ENCODE results near the gene UVRAG. TPM values are rescaled to one million over a fixed set of nuclear protein-coding genes. Genes with fewer than 3 reads are reported as not detected.

Gene UVRAG
- total RNA-seq, 1 donor from 2014 or later, result 34.0 TPM

DNA sequence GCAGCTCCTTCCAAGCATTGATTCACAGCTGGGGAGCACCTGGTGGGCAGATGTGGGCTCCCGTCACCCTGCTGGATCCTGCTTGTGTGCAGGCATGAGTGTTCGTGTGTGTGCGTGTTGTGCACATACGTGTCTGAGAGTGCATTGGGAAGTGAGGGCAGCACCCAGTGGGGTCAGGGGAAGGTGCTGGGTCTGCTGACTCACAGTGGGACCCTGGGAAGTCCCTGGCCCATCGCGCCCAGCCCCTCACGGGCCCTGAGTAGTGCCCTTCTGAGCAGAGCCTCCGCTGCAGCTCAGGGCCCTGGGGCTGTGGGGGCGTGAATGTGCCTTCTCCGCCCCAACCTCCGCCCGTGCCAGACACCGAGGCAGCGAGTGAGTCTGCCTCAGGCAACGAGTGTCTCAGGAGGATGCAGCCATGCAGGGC lies 354.5 kb downstream of the UVRAG start:
- Histone ChIP-seq H3K4me2 (no peak overlapping the region), H3K4me1 (no peaks in the 10 kb centered on the region), H3K79me2 (ENCODE audit: low read depth) (no peaks in the 10 kb centered on the region), H3K27me3 (peaks cover 47% of the 10 kb centered on the region), H3K4me3 (no peak overlapping the region), H3K27ac (no peak overlapping the region), H4K20me1 (ENCODE audit: low read depth) (no peaks in the 10 kb centered on the region), H3F3A (ENCODE audit: low read depth) (no peaks in the 10 kb centered on the region), H3K9ac (no peak overlapping the region), H3K9me3 (ENCODE audit: low read depth) (no peaks in the 10 kb centered on the region), H3K36me3 (no peaks in the 10 kb centered on the region), H2AFZ (replicated peaks) (no peak overlapping the region)
- TF ChIP-seq EZH2 (IDR thresholded peaks at IDR 0.05) (no peak), EZH2phosphoT487 (IDR thresholded peaks at IDR 0.05) (no peak)
- TF ChIP-seq, protein P1, sequence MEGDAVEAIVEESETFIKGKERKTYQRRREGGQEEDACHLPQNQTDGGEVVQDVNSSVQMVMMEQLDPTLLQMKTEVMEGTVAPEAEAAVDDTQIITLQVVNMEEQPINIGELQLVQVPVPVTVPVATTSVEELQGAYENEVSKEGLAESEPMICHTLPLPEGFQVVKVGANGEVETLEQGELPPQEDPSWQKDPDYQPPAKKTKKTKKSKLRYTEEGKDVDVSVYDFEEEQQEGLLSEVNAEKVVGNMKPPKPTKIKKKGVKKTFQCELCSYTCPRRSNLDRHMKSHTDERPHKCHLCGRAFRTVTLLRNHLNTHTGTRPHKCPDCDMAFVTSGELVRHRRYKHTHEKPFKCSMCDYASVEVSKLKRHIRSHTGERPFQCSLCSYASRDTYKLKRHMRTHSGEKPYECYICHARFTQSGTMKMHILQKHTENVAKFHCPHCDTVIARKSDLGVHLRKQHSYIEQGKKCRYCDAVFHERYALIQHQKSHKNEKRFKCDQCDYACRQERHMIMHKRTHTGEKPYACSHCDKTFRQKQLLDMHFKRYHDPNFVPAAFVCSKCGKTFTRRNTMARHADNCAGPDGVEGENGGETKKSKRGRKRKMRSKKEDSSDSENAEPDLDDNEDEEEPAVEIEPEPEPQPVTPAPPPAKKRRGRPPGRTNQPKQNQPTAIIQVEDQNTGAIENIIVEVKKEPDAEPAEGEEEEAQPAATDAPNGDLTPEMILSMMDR (IDR thresholded peaks at IDR 0.05), result no peak
- peaks cover 3% of the 10 kb centered on the region for H3K9me3 Mint-ChIP-seq
- no peak overlapping the region for H3K4me3 Mint-ChIP-seq
- no peak overlapping the region for H3K27ac Mint-ChIP-seq
- H3K36me3 Mint-ChIP-seq, result peaks cover 2% of the 10 kb centered on the region
- DNase-seq (ENCODE audit: low spot score), result no peak
- peaks cover 5% of the 10 kb centered on the region for H3K27me3 Mint-ChIP-seq (ENCODE audit: insufficient read depth, low read depth)
- peaks cover 6% of the 10 kb centered on the region for H3K4me1 Mint-ChIP-seq

DNA sequence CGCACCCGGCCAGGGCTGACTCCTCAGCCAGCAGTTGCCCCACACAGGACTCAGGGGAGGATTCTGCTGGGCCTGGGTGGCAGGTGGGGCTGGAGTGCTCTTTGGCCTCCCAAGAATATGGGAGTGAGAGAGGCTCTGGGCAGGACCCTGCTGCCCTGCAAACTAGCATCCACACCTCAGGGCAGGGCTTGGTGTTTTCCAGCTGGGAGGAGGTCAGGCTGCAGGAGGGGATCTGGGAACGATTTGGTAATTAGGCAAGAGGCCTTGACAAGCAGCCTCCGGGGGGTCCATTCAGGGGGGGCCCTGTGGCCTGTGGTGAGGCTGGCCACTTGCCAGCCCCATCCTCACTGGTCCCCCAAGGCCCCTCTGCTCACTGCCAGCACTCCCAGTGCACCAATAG lies 355.5 kb downstream of the UVRAG start:
- Histone ChIP-seq H3K27me3 (peaks cover 38% of the 10 kb centered on the region), H3K4me1 (no peaks in the 10 kb centered on the region), H3K36me3 (no peaks in the 10 kb centered on the region), H3K27ac (no peak overlapping the region), H3K4me2 (no peak overlapping the region), H3K9ac (no peak overlapping the region), H3K79me2 (ENCODE audit: low read depth) (no peaks in the 10 kb centered on the region), H3K9me3 (ENCODE audit: low read depth) (no peaks in the 10 kb centered on the region), H4K20me1 (ENCODE audit: low read depth) (no peaks in the 10 kb centered on the region), H2AFZ (replicated peaks) (no peak overlapping the region), H3F3A (ENCODE audit: low read depth) (no peaks in the 10 kb centered on the region), H3K4me3 (no peak overlapping the region)
- H3K36me3 Mint-ChIP-seq, result peaks cover 3% of the 10 kb centered on the region
- H3K4me1 Mint-ChIP-seq, result peaks cover 7% of the 10 kb centered on the region
- H3K27me3 Mint-ChIP-seq (ENCODE audit: insufficient read depth, low read depth), result peaks cover 6% of the 10 kb centered on the region
- peaks cover 3% of the 10 kb centered on the region for H3K9me3 Mint-ChIP-seq
- H3K4me3 Mint-ChIP-seq, result no peak overlapping the region
- TF ChIP-seq EZH2 (IDR thresholded peaks at IDR 0.05) (no peak), EZH2phosphoT487 (IDR thresholded peaks at IDR 0.05) (no peak)
- TF ChIP-seq, protein P1 (IDR thresholded peaks at IDR 0.05), result no peak
- no peak for DNase-seq (ENCODE audit: low spot score)
- H3K27ac Mint-ChIP-seq, result no peak overlapping the region

DNA sequence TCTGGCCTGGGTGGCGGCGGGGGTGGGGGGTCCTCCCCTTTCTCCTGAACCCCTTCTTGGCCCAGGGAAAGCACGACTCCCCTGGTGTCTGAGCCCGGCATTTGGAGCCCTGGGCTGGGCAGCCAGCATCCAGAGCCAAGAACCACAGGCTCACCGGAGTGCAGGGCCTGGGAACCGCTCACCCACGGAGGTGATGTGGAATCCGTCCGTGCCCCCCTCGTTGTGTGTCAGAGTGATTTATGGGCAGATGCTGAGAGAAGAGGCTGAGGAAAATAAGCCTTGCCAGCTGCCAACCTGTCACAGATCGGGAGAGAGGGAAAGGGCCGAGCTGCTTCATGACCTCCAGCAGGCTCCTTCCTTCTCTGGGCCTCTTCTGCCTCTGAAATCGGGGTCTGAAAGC lies 357.6 kb downstream of the UVRAG start:
- Histone ChIP-seq H3K27me3 (peaks cover 17% of the 10 kb centered on the region), H3F3A (ENCODE audit: low read depth) (no peaks in the 10 kb centered on the region), H3K9me3 (ENCODE audit: low read depth) (no peaks in the 10 kb centered on the region), H3K36me3 (no peaks in the 10 kb centered on the region), H3K4me2 (no peak overlapping the region), H3K9ac (no peak overlapping the region), H2AFZ (replicated peaks) (no peak overlapping the region), H3K27ac (no peak overlapping the region), H4K20me1 (ENCODE audit: low read depth) (no peaks in the 10 kb centered on the region), H3K79me2 (ENCODE audit: low read depth) (no peaks in the 10 kb centered on the region), H3K4me1 (peaks cover 5% of the 10 kb centered on the region), H3K4me3 (no peak overlapping the region)
- DNase-seq (ENCODE audit: low spot score), result no peak
- peaks cover 16% of the 10 kb centered on the region for H3K4me1 Mint-ChIP-seq
- H3K9me3 Mint-ChIP-seq, result peaks cover 3% of the 10 kb centered on the region
- H3K27me3 Mint-ChIP-seq (ENCODE audit: insufficient read depth, low read depth), result peaks cover 7% of the 10 kb centered on the region
- TF ChIP-seq, protein P1 (IDR thresholded peaks at IDR 0.05), result no peak
- TF ChIP-seq EZH2phosphoT487 (IDR thresholded peaks at IDR 0.05) (no peak), EZH2 (IDR thresholded peaks at IDR 0.05) (no peak)
- no peak overlapping the region for H3K27ac Mint-ChIP-seq
- peaks cover 3% of the 10 kb centered on the region for H3K36me3 Mint-ChIP-seq
- H3K4me3 Mint-ChIP-seq, result no peak overlapping the region

Data from neural progenitor cell (in vitro differentiated cells).